ENCODE results near the gene HDDC2.

DNA sequence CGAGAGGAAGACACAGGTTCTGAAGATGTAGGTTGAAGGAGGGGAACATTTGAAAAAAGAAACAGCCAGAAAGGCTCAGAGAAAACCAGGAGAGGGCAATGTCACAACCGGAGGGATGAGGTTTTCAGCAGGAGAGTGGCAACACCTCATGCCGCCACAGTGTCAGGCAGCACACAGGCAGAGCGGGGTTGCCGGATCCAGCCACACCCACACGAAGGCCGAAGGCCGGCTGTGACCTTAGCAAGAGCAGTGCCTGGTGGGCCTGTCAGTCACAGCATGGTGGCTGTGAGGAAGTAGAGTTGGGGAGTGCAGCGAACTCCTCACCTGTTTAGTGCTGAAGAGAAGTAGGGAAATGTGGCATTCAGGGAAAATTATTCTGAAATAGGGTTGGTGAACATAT is 14.0 kb downstream of the HDDC2 start:
- TF ChIP-seq, protein P1, sequence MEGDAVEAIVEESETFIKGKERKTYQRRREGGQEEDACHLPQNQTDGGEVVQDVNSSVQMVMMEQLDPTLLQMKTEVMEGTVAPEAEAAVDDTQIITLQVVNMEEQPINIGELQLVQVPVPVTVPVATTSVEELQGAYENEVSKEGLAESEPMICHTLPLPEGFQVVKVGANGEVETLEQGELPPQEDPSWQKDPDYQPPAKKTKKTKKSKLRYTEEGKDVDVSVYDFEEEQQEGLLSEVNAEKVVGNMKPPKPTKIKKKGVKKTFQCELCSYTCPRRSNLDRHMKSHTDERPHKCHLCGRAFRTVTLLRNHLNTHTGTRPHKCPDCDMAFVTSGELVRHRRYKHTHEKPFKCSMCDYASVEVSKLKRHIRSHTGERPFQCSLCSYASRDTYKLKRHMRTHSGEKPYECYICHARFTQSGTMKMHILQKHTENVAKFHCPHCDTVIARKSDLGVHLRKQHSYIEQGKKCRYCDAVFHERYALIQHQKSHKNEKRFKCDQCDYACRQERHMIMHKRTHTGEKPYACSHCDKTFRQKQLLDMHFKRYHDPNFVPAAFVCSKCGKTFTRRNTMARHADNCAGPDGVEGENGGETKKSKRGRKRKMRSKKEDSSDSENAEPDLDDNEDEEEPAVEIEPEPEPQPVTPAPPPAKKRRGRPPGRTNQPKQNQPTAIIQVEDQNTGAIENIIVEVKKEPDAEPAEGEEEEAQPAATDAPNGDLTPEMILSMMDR (IDR thresholded peaks at IDR 0.05; ENCODE audit: insufficient read depth, low read length, poor library complexity, severe bottlenecking): no peak
- no peak for TF ChIP-seq EZH2phosphoT487 (conservative IDR thresholded peaks at IDR 0.05; ENCODE audit: low read length)

Data from SU-DHL-6 (cell line).